NT2/D1 (cell line): ENCODE measurements around the gene ERGIC1.

ENCODE experiments used
- SUZ12 ChIP-seq: IDR thresholded peaks from 2 replicates; pipeline ENCODE4 v1.6.1; 2011; ENCODE audit not compliant: insufficient read length, insufficient read depth; ENCODE audit errors: extremely low read depth
- YY1 ChIP-seq: IDR thresholded peaks from 2 replicates; pipeline ENCODE4 v1.6.1; 2011; ENCODE audit not compliant: insufficient read length, insufficient read depth

DNA sequence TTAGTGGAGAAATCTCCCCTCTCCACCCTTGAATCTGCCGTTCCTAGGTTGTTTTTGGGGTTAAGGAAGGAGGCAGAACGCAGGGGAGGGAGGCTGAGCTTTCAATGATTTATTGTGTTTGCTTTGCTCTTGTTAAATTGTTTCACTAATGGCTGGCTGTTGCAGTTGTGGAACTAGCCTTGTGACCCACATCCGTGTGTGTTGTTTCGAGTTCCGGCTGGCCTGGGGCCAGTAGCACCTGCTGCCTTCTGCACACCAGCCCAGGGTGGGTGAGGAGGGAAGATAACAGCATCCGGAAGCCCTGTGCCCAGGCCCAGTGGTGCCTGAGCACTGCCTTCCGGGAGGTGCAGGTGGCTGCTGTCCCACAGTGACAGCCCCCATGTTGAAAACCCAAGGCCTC lies 3.6 kb downstream of the ERGIC1 start:
- TF ChIP-seq SUZ12 (no peak), YY1 (no peak)
